HG02642 (cell line): ENCODE data around the gene SLC2A3.
"Not testable (repeated sequence)": the region's sequence is repeated elsewhere in the genome, so short reads cannot be mapped to it uniquely, and the experiment has no call there.

ENCODE experiments used
- ATAC-seq: cut with Tn5 transposase; IDR thresholded peaks from one replicate; pipeline ENCODE4 v1.9.1; 2021; ENCODE audit warnings: mild to moderate bottlenecking; ENCODE audit not compliant: unreplicated experiment, poor library complexity

SLC2A3 gene

GRCh38 chr12:7917392-7918267 lies 18.4 kb downstream of the SLC2A3 start:
- ATAC-seq: no peak

GRCh38 chr12:7916936-7917335 lies 19.1 kb downstream of the SLC2A3 start:
- ATAC-seq: no peak

GRCh38 chr12:7915661-7916403 lies 20.2 kb downstream of the SLC2A3 start:
- ATAC-seq: no peak

- not testable (repeated sequence) for ATAC-seq
Measured at GRCh38 chr12:7910106-7910505, 25.9 kb downstream of the SLC2A3 start.

GRCh38 chr12:7907009-7907408 lies 29.0 kb downstream of the SLC2A3 start:
- ATAC-seq: no peak

- ATAC-seq: not testable (repeated sequence)
Measured at GRCh38 chr12:7906303-7906702, 29.7 kb downstream of the SLC2A3 start.

GRCh38 chr12:7905600-7906125 lies 30.3 kb downstream of the SLC2A3 start:
- not testable (repeated sequence) for ATAC-seq

- no peak for ATAC-seq
Measured at GRCh38 chr12:7905071-7905470, 30.9 kb downstream of the SLC2A3 start.

- ATAC-seq: not testable (repeated sequence)
Measured at GRCh38 chr12:7902416-7902815, 33.6 kb downstream of the SLC2A3 start.

- no peak for ATAC-seq
Measured at GRCh38 chr12:7899755-7900154, 36.2 kb downstream of the SLC2A3 start.

GRCh38 chr12:7896726-7897125 lies 39.3 kb downstream of the SLC2A3 start:
- ATAC-seq: not testable (repeated sequence)

GRCh38 chr12:7892186-7892980 lies 43.6 kb downstream of the SLC2A3 start:
- no peak for ATAC-seq

GRCh38 chr12:7884689-7885088 lies 51.3 kb downstream of the SLC2A3 start:
- ATAC-seq: no peak

GRCh38 chr12:7881736-7882120 lies 54.3 kb downstream of the SLC2A3 start:
- not testable (repeated sequence) for ATAC-seq

- not testable (repeated sequence) for ATAC-seq
Measured at GRCh38 chr12:7880952-7881735, 54.8 kb downstream of the SLC2A3 start.

GRCh38 chr12:7879246-7879645 lies 56.7 kb downstream of the SLC2A3 start:
- ATAC-seq: no peak

GRCh38 chr12:7877420-7877819 lies 58.6 kb downstream of the SLC2A3 start:
- ATAC-seq: no peak

GRCh38 chr12:7872566-7873319 lies 63.2 kb downstream of the SLC2A3 start, which contains the start of gene SLC2A14:
Gene SLC2A14, minus strand, starts transcription at chr12:7872915. Its CDS starts 3,035 bp downstream, at chr12:7869880.
- no peak for ATAC-seq

- ATAC-seq: no peak
Measured at GRCh38 chr12:7870335-7870734, 65.7 kb downstream of the SLC2A3 start.
